Measurements from ENCODE around the gene LETMD1.
"Not testable (repeated sequence)": the region's sequence is repeated elsewhere in the genome, so short reads cannot be mapped to it uniquely, and the experiment has no call there.

The LETMD1 gene

GRCh38 chr12:51071663-51072062 is 23.5 kb downstream of the LETMD1 start:
- in situ Hi-C loops (cut with HindIII; ENCODE audit: low sequenced_read_pairs) = no loop called here

GRCh38 chr12:51075390-51075789 is 27.3 kb downstream of the LETMD1 start:
- in situ Hi-C loops (cut with HindIII; ENCODE audit: low sequenced_read_pairs) = no loop called here

- in situ Hi-C loops (cut with HindIII; ENCODE audit: low sequenced_read_pairs) = no loop called here
Measured at GRCh38 chr12:51076236-51076930, 28.3 kb downstream of the LETMD1 start.

- in situ Hi-C loops (cut with HindIII; ENCODE audit: low sequenced_read_pairs) = no loop called here
Measured at GRCh38 chr12:51077930-51078329, 29.8 kb downstream of the LETMD1 start.

GRCh38 chr12:51078346-51078745 is 30.2 kb downstream of the LETMD1 start:
- in situ Hi-C loops (cut with HindIII; ENCODE audit: low sequenced_read_pairs) = not testable (repeated sequence)

GRCh38 chr12:51078866-51079265 is 30.7 kb downstream of the LETMD1 start:
- in situ Hi-C loops (cut with HindIII; ENCODE audit: low sequenced_read_pairs) = not testable (repeated sequence)

GRCh38 chr12:51080136-51080535 is 32.0 kb downstream of the LETMD1 start:
- in situ Hi-C loops (cut with HindIII; ENCODE audit: low sequenced_read_pairs) = no loop called here

- in situ Hi-C loops (cut with HindIII; ENCODE audit: low sequenced_read_pairs) = no loop called here
Measured at GRCh38 chr12:51081421-51081820, 33.3 kb downstream of the LETMD1 start.

- in situ Hi-C loops (cut with HindIII; ENCODE audit: low sequenced_read_pairs) = no loop called here
Measured at GRCh38 chr12:51082561-51083125, 34.5 kb downstream of the LETMD1 start.

- in situ Hi-C loops (cut with HindIII; ENCODE audit: low sequenced_read_pairs) = no loop called here
Measured at GRCh38 chr12:51083126-51083833, 35.2 kb downstream of the LETMD1 start, which contains the start of gene CSRNP2. Gene CSRNP2, minus strand, starts transcription at chr12:51083596. Its CDS starts 7,035 bp downstream, at chr12:51076561.

- in situ Hi-C loops (cut with HindIII; ENCODE audit: low sequenced_read_pairs) = no loop called here
Measured at GRCh38 chr12:51085757-51086156, 37.6 kb downstream of the LETMD1 start.

- in situ Hi-C loops (cut with HindIII; ENCODE audit: low sequenced_read_pairs) = no loop called here
Measured at GRCh38 chr12:51086933-51087332, 38.8 kb downstream of the LETMD1 start.

- in situ Hi-C loops (cut with HindIII; ENCODE audit: low sequenced_read_pairs) = no loop called here
Measured at GRCh38 chr12:51087818-51088217, 39.7 kb downstream of the LETMD1 start.

- in situ Hi-C loops (cut with HindIII; ENCODE audit: low sequenced_read_pairs) = no loop called here
Measured at GRCh38 chr12:51090705-51091229, 42.6 kb downstream of the LETMD1 start.

- in situ Hi-C loops (cut with HindIII; ENCODE audit: low sequenced_read_pairs) = no loop called here
Measured at GRCh38 chr12:51098611-51099010, 50.5 kb downstream of the LETMD1 start.

- in situ Hi-C loops (cut with HindIII; ENCODE audit: low sequenced_read_pairs) = no loop called here
Measured at GRCh38 chr12:51103977-51104376, 55.9 kb downstream of the LETMD1 start.

GRCh38 chr12:51108136-51108535 is 60.0 kb downstream of the LETMD1 start:
- in situ Hi-C loops (cut with HindIII; ENCODE audit: low sequenced_read_pairs) = no loop called here
